ENCODE results near the gene ARHGAP19. TPM values are rescaled to one million over a fixed set of nuclear protein-coding genes. Genes with fewer than 3 reads are reported as not detected.

The ARHGAP19 gene
- polyA plus RNA-seq, 3 donors = 1.7 to 4.8 (median 2.4) TPM

- no peak overlapping the region for H3K27ac ChIP-seq (ENCODE audit: low read depth, low read length)
- WGBS, 3 donors = 62 to 65% (median 65%) methylated on average over 9 of the region's 9 CpGs
Measured at GRCh38 chr10:97213431-97213830, 79.0 kb downstream of the ARHGAP19 start.

- H3K27ac ChIP-seq (ENCODE audit: low read depth, low read length) = no peak overlapping the region
- 84 to 95% (median 90%) methylated on average over 9 of the region's 9 CpGs for WGBS, 3 donors
Measured at GRCh38 chr10:97211229-97211628, 81.2 kb downstream of the ARHGAP19 start.

- WGBS, 3 donors = 7 to 12% (median 12%) methylated on average over 8 of the region's 8 CpGs
- no peak overlapping the region for H3K27ac ChIP-seq (ENCODE audit: low read depth, low read length)
Measured at GRCh38 chr10:97210543-97210960, 81.9 kb downstream of the ARHGAP19 start.

GRCh38 chr10:97207756-97208346, 84.6 kb downstream of the ARHGAP19 start:
- H3K27ac ChIP-seq (ENCODE audit: low read depth, low read length) = no peak overlapping the region
- 40 to 70% (median 60%) methylated on average over 7 of the region's 7 CpGs for WGBS, 3 donors

- 77 to 99% (median 90%) methylated on average over 6 of the region's 6 CpGs for WGBS, 3 donors
- no peak overlapping the region for H3K27ac ChIP-seq (ENCODE audit: low read depth, low read length)
Measured at GRCh38 chr10:97207131-97207530, 85.3 kb downstream of the ARHGAP19 start.

- no peak overlapping the region for H3K27ac ChIP-seq (ENCODE audit: low read depth, low read length)
- 84 to 92% (median 89%) methylated on average over 14 of the region's 14 CpGs for WGBS, 3 donors
Measured at GRCh38 chr10:97204826-97205679, 87.4 kb downstream of the ARHGAP19 start.

- 81 to 88% (median 85%) methylated on average over 7 of the region's 7 CpGs for whole genome bisulfite sequencing, 3 donors
- no peak overlapping the region for H3K27ac ChIP-seq (ENCODE audit: low read depth, low read length)
Measured at GRCh38 chr10:97203220-97203619, 89.2 kb downstream of the ARHGAP19 start.

GRCh38 chr10:97200616-97201015, 91.8 kb downstream of the ARHGAP19 start:
- WGBS, 3 donors = 55 to 68% (median 58%) methylated on average over 6 of the region's 6 CpGs
- no peak overlapping the region for H3K27ac ChIP-seq (ENCODE audit: low read depth, low read length)

- 28 to 54% (median 46%) methylated on average over 3 of the region's 3 CpGs for WGBS, 3 donors
- no peak overlapping the region for H3K27ac ChIP-seq (ENCODE audit: low read depth, low read length)
Measured at GRCh38 chr10:97199152-97199551, 93.3 kb downstream of the ARHGAP19 start.

- no peak overlapping the region for H3K27ac ChIP-seq (ENCODE audit: low read depth, low read length)
- WGBS, 3 donors = 49 to 64% (median 53%) methylated on average over 7 of the region's 7 CpGs
Measured at GRCh38 chr10:97197030-97197500, 95.4 kb downstream of the ARHGAP19 start.

- 3 to 4% (median 4%) methylated on average over 54 to 56 of the region's 56 CpGs for WGBS, 3 donors
- no peak overlapping the region for H3K27ac ChIP-seq (ENCODE audit: low read depth, low read length)
Measured at GRCh38 chr10:97196223-97197029, 96.0 kb downstream of the ARHGAP19 start.

- 24 to 31% (median 25%) methylated on average over 11 of the region's 11 CpGs for WGBS, 3 donors
- no peak overlapping the region for H3K27ac ChIP-seq (ENCODE audit: low read depth, low read length)
Measured at GRCh38 chr10:97195706-97196222, 96.7 kb downstream of the ARHGAP19 start.

- no peak overlapping the region for H3K27ac ChIP-seq (ENCODE audit: low read depth, low read length)
- WGBS, 3 donors = 80 to 88% (median 88%) methylated on average over 5 of the region's 5 CpGs
Measured at GRCh38 chr10:97192952-97193435, 99.4 kb downstream of the ARHGAP19 start.

- 81 to 93% (median 91%) methylated on average over 2 of the region's 2 CpGs for WGBS, 3 donors
- no peak overlapping the region for H3K27ac ChIP-seq (ENCODE audit: low read depth, low read length)
Measured at GRCh38 chr10:97190450-97190849, 102.0 kb downstream of the ARHGAP19 start.

- no peak overlapping the region for H3K27ac ChIP-seq (ENCODE audit: low read depth, low read length)
- WGBS, 3 donors = 48 to 65% (median 57%) methylated on average over 10 to 11 of the region's 11 CpGs
Measured at GRCh38 chr10:97188261-97188711, 104.2 kb downstream of the ARHGAP19 start.

GRCh38 chr10:97186911-97187310, 105.5 kb downstream of the ARHGAP19 start:
- 86 to 94% (median 90%) methylated on average over 18 of the region's 18 CpGs for WGBS, 3 donors

GRCh38 chr10:97185326-97186058, 106.9 kb downstream of the ARHGAP19 start, which contains the start of gene SLIT1:
TSS of gene SLIT1 (minus strand) at chr10:97185959. CDS start at chr10:97185674, 285 bp downstream.
- 1% methylated on average over 49 to 74 of the region's 74 CpGs for WGBS, 3 donors

More at GRCh38 chr10:97186911-97187310, 105.5 kb downstream of the ARHGAP19 start:
- no peak overlapping the region for H3K27ac ChIP-seq (ENCODE audit: low read depth, low read length)

GRCh38 chr10:97184971-97185325, 107.5 kb downstream of the ARHGAP19 start:
- 19 to 28% (median 27%) methylated on average over 17 of the region's 17 CpGs for WGBS, 3 donors
- no peak overlapping the region for H3K27ac ChIP-seq (ENCODE audit: low read depth, low read length)

More at GRCh38 chr10:97185326-97186058, 106.9 kb downstream of the ARHGAP19 start, which contains the start of gene SLIT1:
- no peak within 1 kb of the TSS for H3K27ac ChIP-seq (ENCODE audit: low read depth, low read length)

Measured in adipose tissue (tissue), 3 donors.